GM18499 (cell line): ENCODE measurements around the gene S100A14.
"Not testable (repeated sequence)": the region's sequence is repeated elsewhere in the genome, so short reads cannot be mapped to it uniquely, and the experiment has no call there.

Experiments used
- ATAC-seq: cut with Tn5 transposase; IDR thresholded peaks from one replicate; pipeline ENCODE4 v1.9.1; 2021; ENCODE audit warnings: moderate number of reproducible peaks; ENCODE audit not compliant: insufficient read depth, unreplicated experiment

The S100A14 gene

GRCh38 chr1:153598309-153599172 lies 17.6 kb downstream of the S100A14 start:
- peak; percentile 85 for ATAC-seq

GRCh38 chr1:153597206-153597605 lies 18.9 kb downstream of the S100A14 start:
- ATAC-seq, result no peak

GRCh38 chr1:153592748-153593147 lies 23.4 kb downstream of the S100A14 start:
- ATAC-seq, result no peak

- no peak for ATAC-seq
Measured at GRCh38 chr1:153588482-153588881, 27.6 kb downstream of the S100A14 start.

GRCh38 chr1:153588033-153588432 lies 28.1 kb downstream of the S100A14 start:
- not testable (repeated sequence) for ATAC-seq

- ATAC-seq, result no peak
Measured at GRCh38 chr1:153587314-153587713, 28.8 kb downstream of the S100A14 start.

GRCh38 chr1:153586347-153586746 lies 29.8 kb downstream of the S100A14 start:
- ATAC-seq, result no peak

- no peak for ATAC-seq
Measured at GRCh38 chr1:153585006-153585405, 31.1 kb downstream of the S100A14 start.

- ATAC-seq, result no peak
Measured at GRCh38 chr1:153583976-153584375, 32.1 kb downstream of the S100A14 start.

- ATAC-seq, result not testable (repeated sequence)
Measured at GRCh38 chr1:153583514-153583913, 32.6 kb downstream of the S100A14 start.

GRCh38 chr1:153582836-153583235 lies 33.3 kb downstream of the S100A14 start:
- ATAC-seq, result not testable (repeated sequence)

GRCh38 chr1:153578936-153579335 lies 37.2 kb downstream of the S100A14 start:
- no peak for ATAC-seq

GRCh38 chr1:153578490-153578889 lies 37.6 kb downstream of the S100A14 start:
- ATAC-seq, result no peak

- no peak for ATAC-seq
Measured at GRCh38 chr1:153577624-153578051, 38.5 kb downstream of the S100A14 start.

- no peak for ATAC-seq
Measured at GRCh38 chr1:153577138-153577537, 39.0 kb downstream of the S100A14 start.

- not testable (repeated sequence) for ATAC-seq
Measured at GRCh38 chr1:153575497-153575896, 40.6 kb downstream of the S100A14 start.

- ATAC-seq, result not testable (repeated sequence)
Measured at GRCh38 chr1:153575081-153575491, 41.0 kb downstream of the S100A14 start.

- ATAC-seq, result no peak
Measured at GRCh38 chr1:153573351-153573750, 42.8 kb downstream of the S100A14 start.

GRCh38 chr1:153572569-153573015 lies 43.5 kb downstream of the S100A14 start:
- no peak for ATAC-seq

- ATAC-seq, result no peak
Measured at GRCh38 chr1:153571706-153572105, 44.4 kb downstream of the S100A14 start.

- ATAC-seq, result no peak
Measured at GRCh38 chr1:153570874-153571273, 45.3 kb downstream of the S100A14 start.

GRCh38 chr1:153569465-153569864 lies 46.7 kb downstream of the S100A14 start:
- no peak for ATAC-seq
